HFFc6 (cell line): ENCODE data around the gene AFF2. TPM values are rescaled to one million over a fixed set of nuclear protein-coding genes. Genes with fewer than 3 reads are reported as not detected.

Experiments
- DNase-seq: peaks from one replicate; pipeline ENCODE4 v3.0.0-alpha.2; 2018
- H3K27ac Mint-ChIP-seq: 2 replicates; pipeline ENCODE4 v1.8.0; 2020; ENCODE audit warnings: mild to moderate bottlenecking, mixed read lengths
- H3K27me3 Mint-ChIP-seq: 2 replicates; pipeline ENCODE4 v1.8.0; 2021; ENCODE audit warnings: mild to moderate bottlenecking, moderate library complexity, mixed read lengths; ENCODE audit not compliant: insufficient read depth
- H3K36me3 Mint-ChIP-seq: 2 replicates; pipeline ENCODE4 v1.8.0; 2021; ENCODE audit warnings: low read depth, mixed read lengths
- H3K4me1 Mint-ChIP-seq: 2 replicates; pipeline ENCODE4 v1.8.0; 2020; ENCODE audit warnings: low read depth, mixed read lengths
- H3K4me3 Mint-ChIP-seq: 2 replicates; pipeline ENCODE4 v1.8.0; 2020; ENCODE audit warnings: mild to moderate bottlenecking, moderate library complexity, mixed read lengths
- H3K9me3 Mint-ChIP-seq: 2 replicates; pipeline ENCODE4 v1.8.0; 2020; ENCODE audit warnings: mild to moderate bottlenecking, mixed read lengths
- total RNA-seq, 6 experiments: library from RNA; stranded (reverse); fragmentation: NEBNext Ultra II Directional; extraction: Animal tissue kit (Norgen Biotek cat#: 25700); gene quantifications; 2 replicates in 1 of 6; 3 replicates in 5 of 6; pipeline ENCODE4 v1.2.3, GENCODE V29; 2021
- TF ChIP-seq, protein P1 (sequence below): fragments of 200-600 bp; sonication (generic); IDR thresholded peaks from 2 replicates; pipeline ENCODE4 v1.5.0; 2021; ENCODE audit warnings: antibody characterized with exemption, mild to moderate bottlenecking

Gene AFF2
- total RNA-seq, 6 experiments from 2014 or later: not detected

DNA sequence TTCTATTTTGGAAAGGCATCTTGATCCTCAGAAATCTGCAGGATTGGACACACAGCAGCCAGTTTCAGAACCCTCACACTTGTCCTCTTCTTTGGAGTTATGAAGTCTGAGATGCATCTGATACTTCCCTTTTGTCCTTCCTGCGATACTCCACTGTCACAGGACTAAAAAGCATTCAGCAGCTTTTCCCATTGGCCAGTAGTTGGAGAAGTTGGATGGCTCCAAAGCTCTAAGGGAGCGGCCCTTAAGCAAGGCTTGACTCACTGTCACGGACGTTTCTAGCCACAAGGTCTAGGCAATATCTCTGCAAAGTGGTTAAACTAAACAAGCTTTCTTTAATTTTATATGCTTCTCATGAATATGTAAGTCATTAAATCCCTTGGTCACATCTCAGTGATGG, 417.0 kb downstream of the AFF2 start:
- H3K4me1 Mint-ChIP-seq: no peaks in the 10 kb centered on the region
- DNase-seq: no peak
- no peak overlapping the region for H3K4me3 Mint-ChIP-seq

DNA sequence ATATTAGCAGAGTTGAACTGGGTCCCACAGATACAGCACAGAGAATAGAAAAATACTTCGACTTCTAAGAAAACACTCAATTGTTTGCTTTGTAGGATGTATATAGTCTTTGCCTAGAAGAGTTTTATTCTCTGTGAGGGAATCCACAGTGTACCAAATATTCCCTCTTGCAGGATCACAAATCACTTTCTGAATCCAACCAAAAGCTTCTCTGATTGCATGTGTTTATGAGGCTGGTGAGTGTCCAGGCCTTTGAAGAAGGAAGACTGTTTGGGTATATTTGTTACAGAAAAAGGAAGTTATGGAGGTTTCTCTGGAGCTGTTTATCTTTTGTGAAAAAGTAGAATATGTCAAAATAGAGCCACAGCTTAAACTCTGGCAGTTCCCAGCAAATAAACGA, 423.2 kb downstream of the AFF2 start:
- no peak overlapping the region for H3K4me3 Mint-ChIP-seq
- H3K4me1 Mint-ChIP-seq: no peaks in the 10 kb centered on the region
- peaks cover 8% of the 10 kb centered on the region for H3K9me3 Mint-ChIP-seq
- H3K27me3 Mint-ChIP-seq: no peaks in the 10 kb centered on the region
- TF ChIP-seq, protein P1, sequence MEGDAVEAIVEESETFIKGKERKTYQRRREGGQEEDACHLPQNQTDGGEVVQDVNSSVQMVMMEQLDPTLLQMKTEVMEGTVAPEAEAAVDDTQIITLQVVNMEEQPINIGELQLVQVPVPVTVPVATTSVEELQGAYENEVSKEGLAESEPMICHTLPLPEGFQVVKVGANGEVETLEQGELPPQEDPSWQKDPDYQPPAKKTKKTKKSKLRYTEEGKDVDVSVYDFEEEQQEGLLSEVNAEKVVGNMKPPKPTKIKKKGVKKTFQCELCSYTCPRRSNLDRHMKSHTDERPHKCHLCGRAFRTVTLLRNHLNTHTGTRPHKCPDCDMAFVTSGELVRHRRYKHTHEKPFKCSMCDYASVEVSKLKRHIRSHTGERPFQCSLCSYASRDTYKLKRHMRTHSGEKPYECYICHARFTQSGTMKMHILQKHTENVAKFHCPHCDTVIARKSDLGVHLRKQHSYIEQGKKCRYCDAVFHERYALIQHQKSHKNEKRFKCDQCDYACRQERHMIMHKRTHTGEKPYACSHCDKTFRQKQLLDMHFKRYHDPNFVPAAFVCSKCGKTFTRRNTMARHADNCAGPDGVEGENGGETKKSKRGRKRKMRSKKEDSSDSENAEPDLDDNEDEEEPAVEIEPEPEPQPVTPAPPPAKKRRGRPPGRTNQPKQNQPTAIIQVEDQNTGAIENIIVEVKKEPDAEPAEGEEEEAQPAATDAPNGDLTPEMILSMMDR: no peak
- no peak overlapping the region for H3K27ac Mint-ChIP-seq
- H3K36me3 Mint-ChIP-seq: no peaks in the 10 kb centered on the region
- DNase-seq: no peak

More for the DNA sequence above, 417.0 kb downstream of the AFF2 start:
- H3K27me3 Mint-ChIP-seq: no peaks in the 10 kb centered on the region
- H3K27ac Mint-ChIP-seq: no peak overlapping the region
- 0 out of 2 replicates have a peak, but pooled peaks cover 3% of the 10 kb centered on the region for H3K9me3 Mint-ChIP-seq
- TF ChIP-seq, protein P1: no peak
- H3K36me3 Mint-ChIP-seq: no peaks in the 10 kb centered on the region

DNA sequence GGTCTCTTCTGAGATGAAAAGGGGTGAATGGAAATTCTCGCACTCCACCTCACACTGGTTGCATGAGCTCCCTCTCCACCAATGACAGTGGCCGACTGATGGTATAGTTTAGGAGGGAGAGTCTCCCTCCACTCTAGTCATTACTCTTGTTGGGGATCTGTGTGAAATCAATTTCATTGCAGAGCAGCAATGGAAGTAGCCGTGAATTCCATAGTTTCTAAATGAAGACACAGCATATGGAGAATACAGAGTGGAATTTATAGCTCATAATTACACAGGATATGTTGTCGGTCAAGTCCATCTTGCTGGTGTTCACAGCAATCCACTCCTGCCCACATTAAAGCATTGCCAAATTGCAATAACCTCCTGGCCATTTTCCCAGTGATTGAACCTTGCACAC, 426.0 kb downstream of the AFF2 start:
- DNase-seq: no peak
- Mint-ChIP-seq H3K27me3 (no peaks in the 10 kb centered on the region), H3K36me3 (no peaks in the 10 kb centered on the region), H3K27ac (no peak overlapping the region), H3K4me3 (no peak overlapping the region), H3K4me1 (no peaks in the 10 kb centered on the region), H3K9me3 (peaks cover 6% of the 10 kb centered on the region)
- TF ChIP-seq, protein P1: no peak

DNA sequence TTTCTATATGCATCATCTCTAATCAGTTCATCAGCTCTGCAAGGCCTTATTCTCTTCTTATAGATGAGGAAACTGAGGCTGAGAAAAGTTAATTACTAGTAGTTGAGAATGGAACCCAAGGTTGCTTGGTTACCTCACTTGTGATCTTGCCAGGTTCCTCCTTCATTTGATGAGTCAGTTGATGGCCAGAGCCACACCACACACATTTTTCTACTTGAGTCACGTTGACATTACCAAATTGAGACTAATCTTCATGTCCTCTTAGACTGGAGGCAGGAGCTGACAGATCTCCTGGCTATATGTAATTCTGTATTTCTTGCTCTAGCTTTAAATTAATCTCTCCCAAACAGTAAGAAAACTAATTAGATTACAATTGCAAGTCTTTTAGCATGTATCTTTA, 428.4 kb downstream of the AFF2 start:
- Mint-ChIP-seq H3K27me3 (no peaks in the 10 kb centered on the region), H3K36me3 (no peaks in the 10 kb centered on the region), H3K4me3 (no peak overlapping the region), H3K4me1 (no peaks in the 10 kb centered on the region), H3K27ac (no peak overlapping the region), H3K9me3 (peaks cover 5% of the 10 kb centered on the region)
- TF ChIP-seq, protein P1: no peak
- DNase-seq: no peak

DNA sequence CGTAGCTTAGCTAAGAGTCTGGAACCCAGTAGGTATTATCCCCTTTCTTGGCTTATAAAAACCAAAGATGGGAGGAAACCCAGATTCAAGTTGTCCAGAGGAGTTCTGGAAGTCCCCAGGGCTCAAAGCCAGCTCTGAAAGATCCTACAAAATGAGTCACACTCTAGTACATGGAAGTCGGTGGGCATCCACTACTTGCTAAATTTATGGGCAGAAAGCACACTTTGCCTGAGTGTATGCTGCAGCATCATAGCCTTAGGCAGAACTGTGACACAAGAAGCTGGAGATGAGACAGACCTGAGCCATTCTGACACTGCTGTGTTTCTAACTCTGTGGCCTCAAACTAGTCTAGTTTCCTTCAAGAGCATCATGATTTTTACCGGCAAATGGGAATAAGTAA, 429.3 kb downstream of the AFF2 start:
- Mint-ChIP-seq H3K36me3 (no peaks in the 10 kb centered on the region), H3K4me3 (no peak overlapping the region), H3K9me3 (peaks cover 8% of the 10 kb centered on the region), H3K27ac (no peak overlapping the region), H3K4me1 (no peaks in the 10 kb centered on the region), H3K27me3 (no peaks in the 10 kb centered on the region)
- TF ChIP-seq, protein P1: no peak
- DNase-seq: no peak

DNA sequence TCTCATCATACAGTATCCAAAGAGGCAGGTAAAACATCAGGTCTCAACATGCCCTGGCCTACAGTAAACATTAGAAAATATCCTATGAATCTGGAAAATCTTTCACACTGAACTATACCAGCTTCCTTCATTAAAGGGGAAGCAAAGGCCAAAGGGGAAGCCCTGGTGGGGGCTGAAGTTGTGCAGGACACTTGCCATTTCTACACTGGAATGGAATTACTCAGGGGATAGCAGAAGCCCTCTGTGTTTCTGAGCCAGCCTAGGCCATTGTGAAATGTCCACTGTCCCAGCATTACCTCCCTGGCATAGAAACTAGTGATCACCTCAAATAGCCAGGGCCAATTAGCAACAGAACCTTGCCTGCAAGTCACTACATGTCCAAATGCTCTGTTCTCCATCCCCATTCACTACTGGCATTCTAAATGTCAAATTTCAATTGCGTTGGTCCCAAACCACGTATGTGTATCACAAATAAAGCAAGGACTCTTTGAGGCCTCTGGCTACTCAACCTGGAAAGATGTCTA, 429.9 kb downstream of the AFF2 start:
- H3K27me3 Mint-ChIP-seq: no peaks in the 10 kb centered on the region
- no peaks in the 10 kb centered on the region for H3K4me1 Mint-ChIP-seq
- peaks cover 9% of the 10 kb centered on the region for H3K9me3 Mint-ChIP-seq
- no peak for DNase-seq
- no peak overlapping the region for H3K4me3 Mint-ChIP-seq
- TF ChIP-seq, protein P1: no peak
- no peak overlapping the region for H3K27ac Mint-ChIP-seq
- no peaks in the 10 kb centered on the region for H3K36me3 Mint-ChIP-seq
